ENCODE results near the gene TMED9. TPM values are rescaled to one million over a fixed set of nuclear protein-coding genes. Genes with fewer than 3 reads are reported as not detected.

Gene TMED9
- total RNA-seq, 1 donor from 2014 or later, result 174 TPM

GRCh38 chr5:177602458-177602830 lies 10.4 kb downstream of the TMED9 start:
- Mint-ChIP-seq H3K27me3 (ENCODE audit: insufficient read depth) (peaks cover 1% of the 10 kb centered on the region), H3K4me1 (ENCODE audit: low read depth) (peaks cover 30% of the 10 kb centered on the region)
- intact Hi-C loops (cut with micrococcal nuclease), result loop anchor here (10.0 kb wide), 1 partner anchor 462 kb away; no protein-coding TSS in a partner anchor

GRCh38 chr5:177603631-177604030 lies 11.6 kb downstream of the TMED9 start:
- intact Hi-C loops (cut with micrococcal nuclease), result loop anchor here (10.0 kb wide), 1 partner anchor 461 kb away; no protein-coding TSS in a partner anchor
- H3K4me1 Mint-ChIP-seq (ENCODE audit: low read depth), result peaks cover 25% of the 10 kb centered on the region
- no peak overlapping the region for H3K27ac Mint-ChIP-seq
- H3K27me3 Mint-ChIP-seq (ENCODE audit: insufficient read depth), result peaks cover 1% of the 10 kb centered on the region
- H3K4me3 Mint-ChIP-seq, result no peak overlapping the region
- no peak for DNase-seq (ENCODE audit: low spot score)
- H3K9me3 Mint-ChIP-seq, result no peaks in the 10 kb centered on the region
- H3K36me3 Mint-ChIP-seq (ENCODE audit: low read depth), result peaks cover 2% of the 10 kb centered on the region

More at GRCh38 chr5:177602458-177602830, 10.4 kb downstream of the TMED9 start:
- Mint-ChIP-seq H3K27ac (no peak overlapping the region), H3K9me3 (no peaks in the 10 kb centered on the region), H3K4me3 (no peak overlapping the region), H3K36me3 (ENCODE audit: low read depth) (peaks cover 4% of the 10 kb centered on the region)
- no peak for DNase-seq (ENCODE audit: low spot score)

GRCh38 chr5:177604116-177604521 lies 12.1 kb downstream of the TMED9 start:
- Mint-ChIP-seq H3K27me3 (ENCODE audit: insufficient read depth) (peaks cover 1% of the 10 kb centered on the region), H3K36me3 (ENCODE audit: low read depth) (peaks cover 2% of the 10 kb centered on the region), H3K9me3 (no peaks in the 10 kb centered on the region), H3K27ac (no peak overlapping the region), H3K4me1 (ENCODE audit: low read depth) (peaks cover 21% of the 10 kb centered on the region), H3K4me3 (no peak overlapping the region)
- no peak for DNase-seq (ENCODE audit: low spot score)
- intact Hi-C loops (cut with micrococcal nuclease), result loop anchor here (10.0 kb wide), 1 partner anchor 461 kb away; no protein-coding TSS in a partner anchor

- Mint-ChIP-seq H3K36me3 (ENCODE audit: low read depth) (peaks cover 2% of the 10 kb centered on the region), H3K9me3 (no peaks in the 10 kb centered on the region), H3K27ac (no peak overlapping the region), H3K27me3 (ENCODE audit: insufficient read depth) (peaks cover 1% of the 10 kb centered on the region), H3K4me3 (no peak overlapping the region), H3K4me1 (ENCODE audit: low read depth) (peaks cover 19% of the 10 kb centered on the region)
- DNase-seq (ENCODE audit: low spot score), result no peak
- intact Hi-C loops (cut with micrococcal nuclease), result loop anchor here (10.0 kb wide), 1 partner anchor 460 kb away; no protein-coding TSS in a partner anchor
Measured at GRCh38 chr5:177604656-177605055, 12.7 kb downstream of the TMED9 start.

- H3K4me1 Mint-ChIP-seq (ENCODE audit: low read depth), result peaks cover 19% of the 10 kb centered on the region
- no peak overlapping the region for H3K4me3 Mint-ChIP-seq
- no peak overlapping the region for H3K27ac Mint-ChIP-seq
- no peak for DNase-seq (ENCODE audit: low spot score)
- H3K36me3 Mint-ChIP-seq (ENCODE audit: low read depth), result peaks cover 2% of the 10 kb centered on the region
- H3K9me3 Mint-ChIP-seq, result no peaks in the 10 kb centered on the region
- H3K27me3 Mint-ChIP-seq (ENCODE audit: insufficient read depth), result peaks cover 1% of the 10 kb centered on the region
- intact Hi-C loops (cut with micrococcal nuclease), result loop anchor here (10.0 kb wide), 1 partner anchor 460 kb away; no protein-coding TSS in a partner anchor
Measured at GRCh38 chr5:177605078-177605477, 13.1 kb downstream of the TMED9 start.

- no peaks in the 10 kb centered on the region for H3K9me3 Mint-ChIP-seq
- H3K27me3 Mint-ChIP-seq (ENCODE audit: insufficient read depth), result peaks cover under 1% of the 10 kb centered on the region
- intact Hi-C loops (cut with micrococcal nuclease), result loop anchor here (10.0 kb wide), 1 partner anchor 459 kb away; no protein-coding TSS in a partner anchor
- no peak overlapping the region for H3K27ac Mint-ChIP-seq
- no peak for DNase-seq (ENCODE audit: low spot score)
- H3K36me3 Mint-ChIP-seq (ENCODE audit: low read depth), result peaks cover 2% of the 10 kb centered on the region
- peaks cover 15% of the 10 kb centered on the region for H3K4me1 Mint-ChIP-seq (ENCODE audit: low read depth)
- H3K4me3 Mint-ChIP-seq, result no peak overlapping the region
Measured at GRCh38 chr5:177605667-177606066, 13.7 kb downstream of the TMED9 start.

- Mint-ChIP-seq H3K36me3 (ENCODE audit: low read depth) (peaks cover 2% of the 10 kb centered on the region), H3K27me3 (ENCODE audit: insufficient read depth) (no peaks in the 10 kb centered on the region), H3K9me3 (no peaks in the 10 kb centered on the region), H3K27ac (no peak overlapping the region), H3K4me3 (no peak overlapping the region), H3K4me1 (ENCODE audit: low read depth) (peaks cover 8% of the 10 kb centered on the region)
- DNase-seq (ENCODE audit: low spot score), result no peak
- intact Hi-C loops (cut with micrococcal nuclease), result loop anchor here (10.0 kb wide), 1 partner anchor 458 kb away; no protein-coding TSS in a partner anchor
Measured at GRCh38 chr5:177606071-177607051, 14.4 kb downstream of the TMED9 start.

GRCh38 chr5:177607115-177607451 lies 15.1 kb downstream of the TMED9 start:
- Mint-ChIP-seq H3K4me3 (no peak overlapping the region), H3K4me1 (ENCODE audit: low read depth) (peaks cover 5% of the 10 kb centered on the region), H3K27ac (no peak overlapping the region), H3K9me3 (no peaks in the 10 kb centered on the region), H3K27me3 (ENCODE audit: insufficient read depth) (no peaks in the 10 kb centered on the region), H3K36me3 (ENCODE audit: low read depth) (peaks cover 3% of the 10 kb centered on the region)
- DNase-seq (ENCODE audit: low spot score), result no peak
- intact Hi-C loops (cut with micrococcal nuclease), result loop anchor here (10.0 kb wide), 1 partner anchor 458 kb away; no protein-coding TSS in a partner anchor

- Mint-ChIP-seq H3K36me3 (ENCODE audit: low read depth) (peaks cover 6% of the 10 kb centered on the region), H3K4me1 (ENCODE audit: low read depth) (peaks cover under 1% of the 10 kb centered on the region), H3K4me3 (no peak overlapping the region), H3K27ac (no peak overlapping the region), H3K27me3 (ENCODE audit: insufficient read depth) (no peaks in the 10 kb centered on the region), H3K9me3 (no peaks in the 10 kb centered on the region)
- intact Hi-C loops (cut with micrococcal nuclease), result loop anchor here (10.0 kb wide), 1 partner anchor 457 kb away; no protein-coding TSS in a partner anchor
- peak; percentile 44 for DNase-seq (ENCODE audit: low spot score)
Measured at GRCh38 chr5:177607452-177608192, 15.6 kb downstream of the TMED9 start.

- no peaks in the 10 kb centered on the region for H3K4me1 Mint-ChIP-seq (ENCODE audit: low read depth)
- H3K27me3 Mint-ChIP-seq (ENCODE audit: insufficient read depth), result no peaks in the 10 kb centered on the region
- H3K36me3 Mint-ChIP-seq (ENCODE audit: low read depth), result peaks cover 7% of the 10 kb centered on the region
- no peak overlapping the region for H3K4me3 Mint-ChIP-seq
- no peak overlapping the region for H3K27ac Mint-ChIP-seq
- H3K9me3 Mint-ChIP-seq, result no peaks in the 10 kb centered on the region
- intact Hi-C loops (cut with micrococcal nuclease), result loop anchor here (10.0 kb wide), 1 partner anchor 456 kb away; no protein-coding TSS in a partner anchor
- no peak for DNase-seq (ENCODE audit: low spot score)
Measured at GRCh38 chr5:177608243-177609075, 16.5 kb downstream of the TMED9 start.

GRCh38 chr5:177609076-177610059 lies 17.4 kb downstream of the TMED9 start:
- no peak for DNase-seq (ENCODE audit: low spot score)
- intact Hi-C loops (cut with micrococcal nuclease), result loop anchor here (10.0 kb wide), 1 partner anchor 455 kb away; no protein-coding TSS in a partner anchor
- H3K27ac Mint-ChIP-seq, result no peak overlapping the region
- no peaks in the 10 kb centered on the region for H3K27me3 Mint-ChIP-seq (ENCODE audit: insufficient read depth)
- H3K4me3 Mint-ChIP-seq, result no peak overlapping the region
- H3K36me3 Mint-ChIP-seq (ENCODE audit: low read depth), result peaks cover 7% of the 10 kb centered on the region
- no peaks in the 10 kb centered on the region for H3K9me3 Mint-ChIP-seq
- no peaks in the 10 kb centered on the region for H3K4me1 Mint-ChIP-seq (ENCODE audit: low read depth)
